K562 (cell line): Measurements from ENCODE around the gene SMURF1. TPM values are rescaled to one million over a fixed set of nuclear protein-coding genes. Genes with fewer than 3 reads are reported as not detected.

Experiments
- CHCHD3 ChIP-seq: fragments of 250-450 bp; sonication (Bioruptor Pico); IDR thresholded peaks from 2 replicates; pipeline ENCODE4 v2.1.2; 2022; ENCODE audit warnings: mild to moderate bottlenecking
- ERF ChIP-seq: fragments of 450-650 bp; formaldehyde crosslinking; IDR thresholded peaks from 2 replicates; pipeline ENCODE4 v1.4.0; 2020; ENCODE audit warnings: mild to moderate bottlenecking, mixed read lengths
- HLTF ChIP-seq: fragments of 450-650 bp; IDR thresholded peaks from 2 replicates; pipeline ENCODE4 v1.6.1; 2016
- PURB ChIP-seq: sonication (generic); formaldehyde crosslinking; IDR thresholded peaks from 2 replicates; pipeline ENCODE4 v1.9.0; 2021; ENCODE audit warnings: low read depth, mild to moderate bottlenecking, missing genetic modification reagents
- RB1 ChIP-seq: fragments of 450-650 bp; IDR thresholded peaks from 2 replicates; pipeline ENCODE4 v1.6.1; 2017; ENCODE audit warnings: low read depth, mild to moderate bottlenecking
- RBM22 ChIP-seq: fragments of 200-400 bp; formaldehyde crosslinking; IDR thresholded peaks from 2 replicates; pipeline ENCODE4 v1.6.1; 2018; ENCODE audit warnings: low read length, low read depth; ENCODE audit not compliant: poor library complexity, severe bottlenecking
- SLC30A9 ChIP-seq: fragments of 250-450 bp; sonication (Bioruptor Pico); IDR thresholded peaks from 2 replicates; pipeline ENCODE4 v1.8.0; 2022; ENCODE audit warnings: mild to moderate bottlenecking, moderate library complexity
- STAG1 ChIP-seq: sonication (generic); formaldehyde crosslinking; IDR thresholded peaks from 2 replicates; pipeline ENCODE4 v1.5.0; 2020; ENCODE audit warnings: missing genetic modification reagents, borderline replicate concordance
- SUPT5H ChIP-seq: fragments of 450-650 bp; IDR thresholded peaks from 2 replicates; pipeline ENCODE4 v1.6.1; 2016
- TARDBP ChIP-seq: fragments of 450-650 bp; IDR thresholded peaks from 2 replicates; pipeline ENCODE4 v1.6.1; 2016
- UBTF ChIP-seq, 2 experiments: IDR thresholded peaks; 2 replicates each; pipeline ENCODE4 v1.6.1; 2012; ENCODE audit warnings: improper control_type of control experiment in 2 of 2, low read depth in 2 of 2, low read length in 2 of 2, borderline replicate concordance in 1 of 2
- ZNF253 ChIP-seq: fragments of 250-450 bp; sonication (Bioruptor Pico); conservative IDR thresholded peaks from 2 replicates; pipeline ENCODE4 v1.6.1; 2021; ENCODE audit warnings: mild to moderate bottlenecking
- ZNF561 ChIP-seq: fragments of 450-650 bp; formaldehyde crosslinking; conservative IDR thresholded peaks from 2 replicates; pipeline ENCODE4 v1.4.0; 2020; ENCODE audit warnings: mild to moderate bottlenecking, moderate library complexity
- ZNF644 ChIP-seq: fragments of 200-800 bp; sonication (Bioruptor generic); IDR thresholded peaks from 2 replicates; pipeline ENCODE4 v1.6.1; 2016; ENCODE audit warnings: low read depth, missing genetic modification characterization, missing compliant biosample characterization
- polyA plus RNA-seq, 8 experiments: library from polyadenylated mRNA; depleted of rRNA in 4 of 8; stranded (reverse) in 5 of 8; unstranded in 3 of 8; fragments of >200 nt; fragmentation: Nextera tagmentation in 2 of 8; fragmentation: Illumina TruSeq in 1 of 8; extraction: Ambion mirVana in 2 of 8; extraction: Trizol in 1 of 8; gene quantifications; 2 replicates each; pipeline versions ENCODE4 v1.2.1 to v1.2.3, GENCODE V29; 2011 to 2014; ENCODE audit warnings: inconsistent platforms in 1 of 8, missing spikeins in 1 of 8
- total RNA-seq, 7 experiments: library from RNA; depleted of rRNA in 6 of 7; stranded (reverse); fragments of >200 nt in 6 of 7; fragmentation: Illumina TruSeq in 2 of 7; extraction: Trizol in 2 of 7; gene quantifications; 2 replicates each; pipeline versions ENCODE4 v1.2.1 to v1.2.3, GENCODE V29; 2011 to 2021; ENCODE audit warnings: low replicate concordance in 1 of 7
- TF ChIP-seq, protein P1 (sequence below): fragments of 200-600 bp; sonication (generic); IDR thresholded peaks from one replicate; pipeline ENCODE4 v1.6.1; 2012; ENCODE audit warnings: mild to moderate bottlenecking, low read depth, low read length, inconsistent platforms

Gene SMURF1
- total and polyA plus RNA-seq, 9 of the 15 experiments (the other 6 are each of a cell fraction or from before 2014, with no cell fraction given) = 1.0 to 20.1 (median 12.6) TPM

GRCh38 chr7:99143853-99144672 lies at the start of gene SMURF1 (continued):
- TF ChIP-seq, protein P1, sequence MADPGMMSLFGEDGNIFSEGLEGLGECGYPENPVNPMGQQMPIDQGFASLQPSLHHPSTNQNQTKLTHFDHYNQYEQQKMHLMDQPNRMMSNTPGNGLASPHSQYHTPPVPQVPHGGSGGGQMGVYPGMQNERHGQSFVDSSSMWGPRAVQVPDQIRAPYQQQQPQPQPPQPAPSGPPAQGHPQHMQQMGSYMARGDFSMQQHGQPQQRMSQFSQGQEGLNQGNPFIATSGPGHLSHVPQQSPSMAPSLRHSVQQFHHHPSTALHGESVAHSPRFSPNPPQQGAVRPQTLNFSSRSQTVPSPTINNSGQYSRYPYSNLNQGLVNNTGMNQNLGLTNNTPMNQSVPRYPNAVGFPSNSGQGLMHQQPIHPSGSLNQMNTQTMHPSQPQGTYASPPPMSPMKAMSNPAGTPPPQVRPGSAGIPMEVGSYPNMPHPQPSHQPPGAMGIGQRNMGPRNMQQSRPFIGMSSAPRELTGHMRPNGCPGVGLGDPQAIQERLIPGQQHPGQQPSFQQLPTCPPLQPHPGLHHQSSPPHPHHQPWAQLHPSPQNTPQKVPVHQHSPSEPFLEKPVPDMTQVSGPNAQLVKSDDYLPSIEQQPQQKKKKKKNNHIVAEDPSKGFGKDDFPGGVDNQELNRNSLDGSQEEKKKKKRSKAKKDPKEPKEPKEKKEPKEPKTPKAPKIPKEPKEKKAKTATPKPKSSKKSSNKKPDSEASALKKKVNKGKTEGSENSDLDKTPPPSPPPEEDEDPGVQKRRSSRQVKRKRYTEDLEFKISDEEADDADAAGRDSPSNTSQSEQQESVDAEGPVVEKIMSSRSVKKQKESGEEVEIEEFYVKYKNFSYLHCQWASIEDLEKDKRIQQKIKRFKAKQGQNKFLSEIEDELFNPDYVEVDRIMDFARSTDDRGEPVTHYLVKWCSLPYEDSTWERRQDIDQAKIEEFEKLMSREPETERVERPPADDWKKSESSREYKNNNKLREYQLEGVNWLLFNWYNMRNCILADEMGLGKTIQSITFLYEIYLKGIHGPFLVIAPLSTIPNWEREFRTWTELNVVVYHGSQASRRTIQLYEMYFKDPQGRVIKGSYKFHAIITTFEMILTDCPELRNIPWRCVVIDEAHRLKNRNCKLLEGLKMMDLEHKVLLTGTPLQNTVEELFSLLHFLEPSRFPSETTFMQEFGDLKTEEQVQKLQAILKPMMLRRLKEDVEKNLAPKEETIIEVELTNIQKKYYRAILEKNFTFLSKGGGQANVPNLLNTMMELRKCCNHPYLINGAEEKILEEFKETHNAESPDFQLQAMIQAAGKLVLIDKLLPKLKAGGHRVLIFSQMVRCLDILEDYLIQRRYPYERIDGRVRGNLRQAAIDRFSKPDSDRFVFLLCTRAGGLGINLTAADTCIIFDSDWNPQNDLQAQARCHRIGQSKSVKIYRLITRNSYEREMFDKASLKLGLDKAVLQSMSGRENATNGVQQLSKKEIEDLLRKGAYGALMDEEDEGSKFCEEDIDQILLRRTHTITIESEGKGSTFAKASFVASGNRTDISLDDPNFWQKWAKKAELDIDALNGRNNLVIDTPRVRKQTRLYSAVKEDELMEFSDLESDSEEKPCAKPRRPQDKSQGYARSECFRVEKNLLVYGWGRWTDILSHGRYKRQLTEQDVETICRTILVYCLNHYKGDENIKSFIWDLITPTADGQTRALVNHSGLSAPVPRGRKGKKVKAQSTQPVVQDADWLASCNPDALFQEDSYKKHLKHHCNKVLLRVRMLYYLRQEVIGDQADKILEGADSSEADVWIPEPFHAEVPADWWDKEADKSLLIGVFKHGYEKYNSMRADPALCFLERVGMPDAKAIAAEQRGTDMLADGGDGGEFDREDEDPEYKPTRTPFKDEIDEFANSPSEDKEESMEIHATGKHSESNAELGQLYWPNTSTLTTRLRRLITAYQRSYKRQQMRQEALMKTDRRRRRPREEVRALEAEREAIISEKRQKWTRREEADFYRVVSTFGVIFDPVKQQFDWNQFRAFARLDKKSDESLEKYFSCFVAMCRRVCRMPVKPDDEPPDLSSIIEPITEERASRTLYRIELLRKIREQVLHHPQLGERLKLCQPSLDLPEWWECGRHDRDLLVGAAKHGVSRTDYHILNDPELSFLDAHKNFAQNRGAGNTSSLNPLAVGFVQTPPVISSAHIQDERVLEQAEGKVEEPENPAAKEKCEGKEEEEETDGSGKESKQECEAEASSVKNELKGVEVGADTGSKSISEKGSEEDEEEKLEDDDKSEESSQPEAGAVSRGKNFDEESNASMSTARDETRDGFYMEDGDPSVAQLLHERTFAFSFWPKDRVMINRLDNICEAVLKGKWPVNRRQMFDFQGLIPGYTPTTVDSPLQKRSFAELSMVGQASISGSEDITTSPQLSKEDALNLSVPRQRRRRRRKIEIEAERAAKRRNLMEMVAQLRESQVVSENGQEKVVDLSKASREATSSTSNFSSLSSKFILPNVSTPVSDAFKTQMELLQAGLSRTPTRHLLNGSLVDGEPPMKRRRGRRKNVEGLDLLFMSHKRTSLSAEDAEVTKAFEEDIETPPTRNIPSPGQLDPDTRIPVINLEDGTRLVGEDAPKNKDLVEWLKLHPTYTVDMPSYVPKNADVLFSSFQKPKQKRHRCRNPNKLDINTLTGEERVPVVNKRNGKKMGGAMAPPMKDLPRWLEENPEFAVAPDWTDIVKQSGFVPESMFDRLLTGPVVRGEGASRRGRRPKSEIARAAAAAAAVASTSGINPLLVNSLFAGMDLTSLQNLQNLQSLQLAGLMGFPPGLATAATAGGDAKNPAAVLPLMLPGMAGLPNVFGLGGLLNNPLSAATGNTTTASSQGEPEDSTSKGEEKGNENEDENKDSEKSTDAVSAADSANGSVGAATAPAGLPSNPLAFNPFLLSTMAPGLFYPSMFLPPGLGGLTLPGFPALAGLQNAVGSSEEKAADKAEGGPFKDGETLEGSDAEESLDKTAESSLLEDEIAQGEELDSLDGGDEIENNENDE = no peak
- TF ChIP-seq CHCHD3 (CRISPR knock-in tag) = 0 out of 2 replicates have a peak, but pooled peaks have one; percentile 36
- TF ChIP-seq ERF = peak; percentile 95; the same call in 1 of the 2 replicates
- TF ChIP-seq SUPT5H = peak; percentile 87
- TF ChIP-seq ZNF253 (CRISPR knock-in tag) = no peak
- peak; percentile 97 for TF ChIP-seq ZNF644 (tag)
- 0 out of 4 replicates have a peak, but pooled peaks of 1 of the 2 experiments have one; percentile 39 for TF ChIP-seq UBTF (IDR thresholded peaks at IDR 0.05; ENCODE audit: borderline replicate concordance in 1 of 2, low read depth in 2 of 2, low read length in 2 of 2)
- TF ChIP-seq TARDBP = no peak
- no peak for TF ChIP-seq RBM22
- peak; percentile 70 for TF ChIP-seq RB1
- no peak for TF ChIP-seq STAG1 (CRISPR knock-in tag)
- no peak for TF ChIP-seq ZNF561 (CRISPR knock-in tag)
- no peak for TF ChIP-seq SLC30A9
- TF ChIP-seq HLTF = 0 out of 2 replicates have a peak, but pooled peaks have one; percentile 37
- no peak for TF ChIP-seq PURB
